Hematopoietic multipotent progenitor cell treated with erythropoietin and hydrocortisone succinate and interleukin-3 and kit ligand, for 15 days (in vitro differentiated cells): Measurements from ENCODE around the gene CNN3.

ENCODE experiments used
- DNase-seq: peaks from one replicate; pipeline ENCODE4 v3.0.0-alpha.2; 2015; ENCODE audit warnings: low spot score

CNN3 gene

GRCh38 chr1:94887603-94888171 is 39.2 kb downstream of the CNN3 start:
- no peak for DNase-seq

GRCh38 chr1:94887106-94887505 is 39.8 kb downstream of the CNN3 start:
- no peak for DNase-seq

GRCh38 chr1:94886361-94886760 is 40.5 kb downstream of the CNN3 start:
- DNase-seq, result no peak

GRCh38 chr1:94884507-94884906 is 42.4 kb downstream of the CNN3 start:
- DNase-seq, result no peak

GRCh38 chr1:94884106-94884505 is 42.8 kb downstream of the CNN3 start:
- no peak for DNase-seq

DNA sequence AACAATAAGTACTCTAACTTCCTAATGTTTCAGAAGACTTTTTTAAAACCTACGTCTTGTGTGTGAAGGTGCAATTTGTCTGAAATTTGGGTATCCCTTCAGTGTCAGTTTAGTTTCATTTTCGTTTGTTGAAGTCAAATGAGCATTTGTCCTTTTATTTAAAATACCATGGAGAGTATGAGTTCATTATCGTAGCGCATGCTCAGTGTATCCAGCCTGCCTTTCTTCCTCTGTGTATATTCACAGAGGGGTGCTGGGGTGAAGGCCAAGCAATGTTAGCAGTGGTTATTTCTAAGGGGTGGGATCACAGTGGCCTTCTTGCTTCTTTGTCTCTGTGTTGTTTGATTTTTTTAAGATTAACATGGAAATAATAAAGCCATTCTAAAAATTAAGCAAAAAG is 43.2 kb downstream of the CNN3 start:
- peak; percentile 33 for DNase-seq

GRCh38 chr1:94878329-94878728 is 48.6 kb downstream of the CNN3 start:
- DNase-seq, result no peak

GRCh38 chr1:94876362-94876761 is 50.5 kb downstream of the CNN3 start:
- DNase-seq, result no peak

DNA sequence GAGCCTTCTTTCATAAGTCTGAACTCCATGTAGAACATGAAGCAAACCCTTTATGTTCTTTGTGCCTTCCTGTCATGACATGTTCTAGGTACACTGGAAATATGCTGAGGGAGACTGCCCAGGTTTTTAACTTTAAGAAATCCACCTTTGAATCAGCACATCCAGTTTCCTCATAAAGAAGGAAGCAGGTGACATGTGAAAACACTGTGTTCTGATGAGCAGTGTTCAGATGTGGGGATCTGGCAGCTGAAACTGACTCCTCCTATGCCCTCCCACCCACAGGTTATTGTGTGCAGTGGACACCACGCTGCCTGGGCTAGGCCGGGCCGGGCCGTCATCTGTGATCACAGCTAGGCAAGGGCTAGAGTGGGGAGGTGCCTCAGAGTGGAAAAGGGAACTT is 51.1 kb downstream of the CNN3 start:
- no peak for DNase-seq

GRCh38 chr1:94874423-94874822 is 52.5 kb downstream of the CNN3 start:
- no peak for DNase-seq

GRCh38 chr1:94873520-94874351 is 53.2 kb downstream of the CNN3 start:
- no peak for DNase-seq

GRCh38 chr1:94872771-94873495 is 54.0 kb downstream of the CNN3 start:
- no peak for DNase-seq

DNA sequence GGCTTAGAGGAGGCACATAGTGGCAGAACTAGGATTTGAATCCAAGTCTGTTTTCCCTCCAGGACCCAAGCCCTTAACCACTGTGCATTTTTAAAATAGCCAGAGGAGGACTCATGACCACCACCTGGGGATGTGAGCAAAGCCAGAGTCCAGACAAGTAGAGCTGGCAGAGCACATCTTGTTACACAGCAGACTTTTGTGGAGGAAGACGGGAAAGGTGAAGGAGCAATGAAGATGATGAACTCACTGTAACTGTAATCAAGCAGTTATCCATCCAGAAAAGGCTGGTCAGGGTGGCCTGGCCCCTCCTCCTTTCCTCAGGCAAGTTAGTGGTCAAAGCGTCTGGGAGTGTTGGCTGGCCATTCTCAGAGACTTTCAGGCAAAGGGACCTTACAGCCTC is 55.9 kb downstream of the CNN3 start:
- no peak for DNase-seq

DNA sequence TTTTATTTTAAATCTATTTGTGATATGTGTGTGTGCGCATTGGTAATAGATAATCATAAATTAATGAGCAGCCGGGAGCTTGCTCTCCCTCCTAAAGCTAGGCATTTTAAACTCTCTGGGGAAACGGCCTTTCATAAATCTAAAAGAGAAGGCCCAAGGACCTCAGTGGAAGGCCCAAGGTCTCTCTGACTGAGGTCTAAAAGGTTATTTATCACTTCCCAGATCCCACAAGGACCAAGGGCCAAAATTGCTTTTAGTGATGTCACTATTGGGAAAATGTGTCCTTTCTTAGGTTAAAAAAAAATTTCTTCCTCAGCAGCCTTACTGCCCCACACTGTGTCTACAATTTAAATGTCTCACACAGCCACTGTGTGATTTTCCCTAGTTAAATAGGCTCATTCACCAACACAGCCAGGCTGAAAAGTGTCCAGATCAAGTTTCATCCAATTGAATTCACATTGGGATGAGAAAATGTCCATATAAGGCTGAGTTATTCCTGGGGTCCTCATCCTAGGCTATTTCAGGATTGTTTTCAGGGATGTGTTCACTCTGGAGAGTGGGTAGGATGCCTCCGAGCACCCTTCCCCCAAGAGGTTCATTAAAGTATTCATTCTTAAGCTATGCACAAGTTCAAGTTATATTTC is 60.6 kb downstream of the CNN3 start:
- DNase-seq, result no peak

GRCh38 chr1:94865360-94865759 is 61.5 kb downstream of the CNN3 start:
- DNase-seq, result no peak

DNA sequence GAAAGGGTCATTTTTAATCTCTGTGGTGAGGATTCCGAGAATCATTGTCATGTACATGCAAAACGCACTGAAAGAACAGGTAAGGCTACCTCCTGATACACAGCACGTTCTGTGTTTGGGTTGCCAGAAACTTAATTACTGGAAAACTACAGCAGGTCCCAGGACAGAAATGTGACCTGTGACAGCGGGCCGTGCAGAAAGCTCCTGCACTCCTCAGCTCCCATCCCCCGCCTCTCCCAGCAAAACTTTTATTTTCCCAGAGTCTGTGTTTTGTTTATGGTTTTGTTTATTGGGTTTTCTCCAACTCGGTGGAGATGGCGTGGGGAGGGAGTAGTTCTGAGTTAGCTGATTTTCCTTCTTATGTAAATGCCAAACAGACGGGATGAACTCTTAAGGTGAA is 62.1 kb downstream of the CNN3 start:
- DNase-seq, result no peak

- DNase-seq, result no peak
Measured at GRCh38 chr1:94863919-94864318, 63.0 kb downstream of the CNN3 start.

DNA sequence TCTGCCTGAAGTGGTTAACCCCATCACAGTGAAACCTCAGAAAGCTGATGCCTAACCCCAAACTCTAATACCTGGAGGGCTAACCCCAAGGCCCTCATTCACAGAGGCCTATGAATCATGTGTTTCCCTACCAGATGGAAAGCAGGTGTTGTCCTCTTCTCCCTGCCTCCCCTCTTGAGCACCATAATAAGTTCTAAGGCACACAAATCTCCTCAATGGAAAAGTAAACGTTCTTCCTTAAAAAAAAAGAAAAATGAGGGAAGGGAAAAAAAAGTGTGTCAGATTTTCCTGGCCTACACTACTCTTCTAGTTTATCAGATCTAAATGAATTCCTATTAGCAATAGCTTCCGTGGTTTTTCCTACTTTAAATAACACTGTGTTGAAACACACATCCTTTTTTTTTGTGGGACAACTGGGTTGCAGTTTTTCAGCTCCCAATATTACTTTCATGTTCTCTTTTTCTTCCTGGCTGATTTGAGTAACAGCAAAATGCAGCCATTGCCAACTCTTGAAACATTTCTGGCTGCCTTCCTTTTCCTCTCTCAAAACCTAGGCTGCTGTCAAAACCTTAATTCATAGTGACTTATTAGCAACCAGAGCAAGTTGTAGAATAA is 63.5 kb downstream of the CNN3 start:
- DNase-seq, result no peak

- no peak for DNase-seq
Measured at GRCh38 chr1:94862718-94863117, 64.2 kb downstream of the CNN3 start.

DNA sequence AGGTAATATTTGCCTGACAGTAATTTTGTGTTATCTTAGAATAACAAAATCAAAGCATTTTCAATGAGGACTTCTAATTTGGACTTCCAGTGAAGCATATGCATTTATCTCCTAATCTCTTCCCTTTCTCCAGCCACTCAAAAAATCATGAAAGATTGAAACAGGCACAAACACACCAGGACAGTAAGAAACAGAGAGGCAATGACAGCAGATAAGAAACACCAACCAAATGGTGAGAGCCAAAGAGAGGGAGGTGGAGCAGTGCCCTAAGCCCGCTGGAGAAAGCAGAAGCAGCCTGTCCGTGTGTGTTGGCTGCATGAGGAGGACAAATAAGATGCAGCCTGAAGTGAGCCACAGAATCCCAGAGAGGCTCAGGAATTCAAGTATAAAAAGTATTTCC is 67.7 kb downstream of the CNN3 start:
- no peak for DNase-seq

- DNase-seq, result no peak
Measured at GRCh38 chr1:94858276-94858675, 68.6 kb downstream of the CNN3 start.

DNA sequence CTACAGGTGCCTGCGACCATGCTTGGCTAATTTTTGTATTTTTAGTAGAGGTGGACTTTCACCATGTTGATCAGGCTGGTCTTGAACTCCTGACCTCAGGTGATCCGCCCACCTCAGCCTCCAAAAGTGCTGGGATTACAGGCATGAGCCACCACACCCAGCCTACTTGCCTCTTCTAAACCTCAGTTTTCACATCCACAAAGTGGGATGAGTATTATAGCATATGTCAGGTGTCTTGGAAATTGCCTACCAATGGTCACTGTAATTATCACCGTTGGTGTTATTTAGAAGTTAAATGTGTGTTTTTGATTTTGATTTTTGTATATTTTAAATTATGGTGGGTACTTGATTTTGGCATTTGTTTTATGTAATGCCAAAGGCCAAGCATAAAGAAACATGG is 70.0 kb downstream of the CNN3 start:
- no peak for DNase-seq
